IMR-90 (cell line): Measurements from ENCODE around the gene FMN1. TPM values are rescaled to one million over a fixed set of nuclear protein-coding genes. Genes with fewer than 3 reads are reported as not detected.

Experiments used
- ATAC-seq: fragments of 200-7000 bp; cut with Tn5 transposase; 2 replicates; pipeline ENCODE4 v1.9.1; 2020; ENCODE audit warnings: low read depth, mild to moderate bottlenecking, moderate library complexity
- BruUV-seq: library from RNA; stranded (reverse); fragments of 400-500 nt; replicated peaks from 2 replicates; lab custom pipeline; 2021; lab: Mats Ljungman, UMichigan
- CTCF ChIA-PET: fragments of 300-600 bp; formaldehyde crosslinking; extraction: SDS; loops from one replicate; lab custom pipeline; 2021; ENCODE audit warnings: antibody characterized with exemption; lab: Yijun Ruan, JAX
- POLR2A ChIA-PET: fragments of 300-600 bp; sonication (Branson Sonifier 250); formaldehyde crosslinking; loops from one replicate; lab custom pipeline; 2022; ENCODE audit warnings: antibody characterized with exemption; ENCODE audit not compliant: unreplicated experiment; lab: Charles Lee
- DNase-seq: peaks from one replicate; pipeline ENCODE4 v3.0.0; 2013
- H2AFZ ChIP-seq: replicated peaks from 2 replicates; pipeline ENCODE3; 2013; ENCODE audit warnings: low read length, mild to moderate bottlenecking; ENCODE audit not compliant: poor library complexity
- H2AK5ac ChIP-seq: 2 replicates; pipeline ENCODE4 v1.6.1; 2013; ENCODE audit warnings: low read depth, low read length, inconsistent platforms
- H2AK9ac ChIP-seq: replicated peaks from 2 replicates; pipeline ENCODE3; 2013; ENCODE audit warnings: mild to moderate bottlenecking, low read depth, low read length, moderate library complexity; ENCODE audit not compliant: poor library complexity
- H2BK120ac ChIP-seq: 2 replicates; pipeline ENCODE4 v1.6.1; 2013; ENCODE audit warnings: low read depth, low read length, inconsistent platforms
- H2BK15ac ChIP-seq: 3 replicates; pipeline ENCODE4 v1.6.1; 2013; ENCODE audit warnings: low read depth, low read length, inconsistent platforms
- H2BK20ac ChIP-seq: 2 replicates; pipeline ENCODE4 v1.6.1; 2013; ENCODE audit warnings: low read depth, mild to moderate bottlenecking, inconsistent platforms, low read length, moderate library complexity
- H2BK5ac ChIP-seq: 2 replicates; pipeline ENCODE4 v1.6.1; 2013; ENCODE audit warnings: mild to moderate bottlenecking, low read depth, low read length, inconsistent platforms; ENCODE audit not compliant: poor library complexity, severe bottlenecking
- H3K14ac ChIP-seq: replicated peaks from 2 replicates; pipeline ENCODE4 v1.6.1; 2013; ENCODE audit warnings: low read depth, low read length, inconsistent platforms
- H3K18ac ChIP-seq: 2 replicates; pipeline ENCODE4 v1.6.1; 2013; ENCODE audit warnings: low read depth, low read length, control low read depth
- H3K23ac ChIP-seq: 2 replicates; pipeline ENCODE4 v1.6.1; 2013; ENCODE audit warnings: low read depth, low read length, inconsistent platforms
- H3K27ac ChIP-seq: 2 replicates; pipeline ENCODE4 v1.5.1; 2013; ENCODE audit warnings: mild to moderate bottlenecking, control low read depth, low read length; ENCODE audit not compliant: insufficient read depth
- H3K27me3 ChIP-seq: 2 replicates; pipeline ENCODE4 v1.6.1; 2013; ENCODE audit warnings: low read length; ENCODE audit not compliant: control insufficient read depth, insufficient read depth
- H3K36me3 ChIP-seq: 2 replicates; pipeline ENCODE4 v1.6.1; 2013; ENCODE audit warnings: low read length, mixed read lengths; ENCODE audit not compliant: control insufficient read depth, insufficient read depth
- H3K4ac ChIP-seq: 2 replicates; pipeline ENCODE4 v1.6.1; 2013; ENCODE audit warnings: low read depth, low read length, inconsistent platforms
- H3K4me1 ChIP-seq: 2 replicates; pipeline ENCODE4 v1.6.1; 2013; ENCODE audit warnings: low read length, mixed read lengths; ENCODE audit not compliant: control insufficient read depth, insufficient read depth
- H3K4me2 ChIP-seq: 2 replicates; pipeline ENCODE4 v1.6.1; 2013; ENCODE audit warnings: low read depth, mild to moderate bottlenecking, control low read depth, low read length, moderate library complexity
- H3K4me3 ChIP-seq: 2 replicates; pipeline ENCODE4 v1.5.1; 2013; ENCODE audit warnings: low read depth, mild to moderate bottlenecking, control low read depth, low read length, moderate library complexity; ENCODE audit not compliant: insufficient read depth
- H3K56ac ChIP-seq: 2 replicates; pipeline ENCODE4 v1.6.1; 2013; ENCODE audit warnings: low read length, inconsistent platforms; ENCODE audit not compliant: insufficient read depth; ENCODE audit errors: extremely low read depth
- H3K79me1 ChIP-seq, 2 experiments: 2 replicates each; pipeline ENCODE4 v1.6.1; 2013; ENCODE audit warnings: low read length in 2 of 2, inconsistent platforms in 1 of 2, low read depth in 1 of 2
- H3K9ac ChIP-seq: 2 replicates; pipeline ENCODE4 v1.6.1; 2013; ENCODE audit warnings: low read depth, low read length, control low read depth
- H3K9me1 ChIP-seq: 2 replicates; pipeline ENCODE4 v1.6.1; 2013; ENCODE audit warnings: low read length, inconsistent platforms; ENCODE audit not compliant: insufficient read depth
- H3K9me3 ChIP-seq: 2 replicates; pipeline ENCODE4 v1.6.1; 2013; ENCODE audit warnings: low read length; ENCODE audit not compliant: control insufficient read depth, insufficient read depth
- H4K20me1 ChIP-seq: 2 replicates; pipeline ENCODE4 v1.6.1; 2013; ENCODE audit warnings: low read length, inconsistent platforms; ENCODE audit not compliant: insufficient read depth
- H4K5ac ChIP-seq: 2 replicates; pipeline ENCODE4 v1.6.1; 2013; ENCODE audit warnings: mild to moderate bottlenecking, low read depth, low read length, control low read depth
- H4K8ac ChIP-seq, 2 experiments: 2 replicates each; pipeline ENCODE4 v1.6.1; 2013; ENCODE audit warnings: low read depth in 2 of 2, low read length in 2 of 2, control low read depth in 1 of 2, inconsistent platforms in 1 of 2
- H4K91ac ChIP-seq: 2 replicates; pipeline ENCODE4 v1.6.1; 2013; ENCODE audit warnings: low read depth, low read length, inconsistent platforms; ENCODE audit not compliant: insufficient read depth
- BHLHE40 ChIP-seq: fragments of 150-350 bp; IDR thresholded peaks from 2 replicates; pipeline ENCODE4 v1.6.1; 2016; ENCODE audit warnings: mild to moderate bottlenecking, low read depth, low read length
- MAZ ChIP-seq: IDR thresholded peaks from 2 replicates; pipeline ENCODE4 v1.6.1; 2012; ENCODE audit warnings: low read depth, mild to moderate bottlenecking, low read length, improper control_type of control experiment, moderate library complexity, borderline replicate concordance
- WGBS, 2 experiments: methylation state at CpG; one replicate each; pipeline versions ENCODE4 v1.1.5 to v1.1.7; 2013; ENCODE audit warnings: missing lambda C conversion rate in 2 of 2; ENCODE audit not compliant: insufficient read length in 1 of 2; ENCODE audit errors: extremely low coverage in 2 of 2; 5-methylcytosine and 5-hydroxymethylcytosine counted together
- dilution Hi-C: fragments of 300-500 bp; cut with HindIII; formaldehyde crosslinking; loops from one replicate; pipeline ENCODE4 v1.14.3; 2018; ENCODE audit warnings: low sequenced_read_pairs; ENCODE audit not compliant: unreplicated experiment
- in situ Hi-C: fragments of 300-500 bp; cut with MboI; formaldehyde crosslinking; loops from 3 replicates; pipeline ENCODE4 v1.14.3; 2019; ENCODE audit warnings: low sequenced_read_pairs, inconsistent platforms, mixed read lengths
- intact Hi-C: fragments of 100-400 bp; cut with micrococcal nuclease; formaldehyde crosslinking; loops from 2 replicates; pipeline ENCODE4 v1.10.0; 2022
- polyA plus RNA-seq, 3 experiments: library from polyadenylated mRNA; depleted of rRNA; stranded (reverse); fragments of >200 nt; gene quantifications; 2 replicates each; pipeline ENCODE4 v1.2.3, GENCODE V29; 2012; ENCODE audit warnings: low replicate concordance in 1 of 3
- total RNA-seq: library from RNA; depleted of rRNA; stranded (reverse); fragments of >200 nt; gene quantifications from 2 replicates; pipeline ENCODE4 v1.2.3, GENCODE V29; 2012

The FMN1 gene
- total and polyA plus RNA-seq, 2 of the 4 experiments (the other 2 are of a cell fraction) = 7.3 to 17.6 TPM

DNA sequence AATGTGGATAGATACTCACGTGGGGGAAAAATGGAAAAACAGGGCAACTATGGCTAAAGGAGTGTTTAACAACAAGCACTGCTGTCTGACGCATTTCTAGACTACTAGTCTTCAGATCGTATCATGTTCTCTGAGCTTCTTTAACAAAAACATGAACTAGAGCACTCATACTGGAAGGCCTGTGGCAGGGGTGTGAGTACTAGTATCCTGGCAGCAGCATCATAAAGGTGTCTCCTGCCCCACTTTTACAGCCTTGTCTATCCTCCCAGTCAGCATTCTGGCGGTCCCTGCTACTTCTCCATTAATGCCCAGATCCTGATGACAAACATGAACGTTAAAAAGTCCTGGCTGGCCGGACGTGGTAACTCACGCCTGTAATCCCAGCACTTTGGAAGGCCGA, 4.0 kb downstream of the FMN1 start:
- ATAC-seq (no peak), DNase-seq (no peak)
- Histone ChIP-seq H4K8ac (no peak overlapping the region), H3K27me3 (peaks cover 31% of the 10 kb centered on the region), H3K27ac (no peak overlapping the region), H3K4me3 (no peak overlapping the region), H4K5ac (no peak overlapping the region), H4K20me1 (no peaks in the 10 kb centered on the region), H4K91ac (no peak overlapping the region), H2AK9ac (no peak overlapping the region), H3K9me1 (0 out of 2 replicates have a peak, but pooled peaks cover 3% of the 10 kb centered on the region), H3K4me2 (no peak overlapping the region), H2AFZ (no peak overlapping the region), H3K56ac (no peak overlapping the region), H3K9me3 (no peaks in the 10 kb centered on the region), H3K4ac (no peak overlapping the region), H2BK20ac (no peak overlapping the region), H3K14ac (no peak overlapping the region), H3K18ac (no peak overlapping the region), H2AK5ac (no peak overlapping the region), H2BK15ac (no peak overlapping the region), H2BK5ac (no peak overlapping the region), H3K79me1 (no peaks in the 10 kb centered on the region), H3K36me3 (no peaks in the 10 kb centered on the region), H3K23ac (no peak overlapping the region), H3K4me1 (peaks cover 2% of the 10 kb centered on the region; the same call in 1 of the 2 replicates), H3K9ac (no peak overlapping the region), H2BK120ac (no peak overlapping the region)
- intact Hi-C loops (no loop called here), in situ Hi-C loops (no loop called here), dilution Hi-C loops (no loop called here)
- ChIA-PET POLR2A (no interaction called here), CTCF (no interaction called here)
- WGBS, 2 experiments = no CpG with 5 or more reads among the region's 9 CpGs
- TF ChIP-seq BHLHE40 = no peak
- TF ChIP-seq MAZ = no peak
- no TSS peak for BruUV-seq
